ENCODE measurements around the gene RNF25.
A peak's percentile ranks its signal among the peaks of the same experiment; 100 is the strongest.

RNF25 gene

DNA sequence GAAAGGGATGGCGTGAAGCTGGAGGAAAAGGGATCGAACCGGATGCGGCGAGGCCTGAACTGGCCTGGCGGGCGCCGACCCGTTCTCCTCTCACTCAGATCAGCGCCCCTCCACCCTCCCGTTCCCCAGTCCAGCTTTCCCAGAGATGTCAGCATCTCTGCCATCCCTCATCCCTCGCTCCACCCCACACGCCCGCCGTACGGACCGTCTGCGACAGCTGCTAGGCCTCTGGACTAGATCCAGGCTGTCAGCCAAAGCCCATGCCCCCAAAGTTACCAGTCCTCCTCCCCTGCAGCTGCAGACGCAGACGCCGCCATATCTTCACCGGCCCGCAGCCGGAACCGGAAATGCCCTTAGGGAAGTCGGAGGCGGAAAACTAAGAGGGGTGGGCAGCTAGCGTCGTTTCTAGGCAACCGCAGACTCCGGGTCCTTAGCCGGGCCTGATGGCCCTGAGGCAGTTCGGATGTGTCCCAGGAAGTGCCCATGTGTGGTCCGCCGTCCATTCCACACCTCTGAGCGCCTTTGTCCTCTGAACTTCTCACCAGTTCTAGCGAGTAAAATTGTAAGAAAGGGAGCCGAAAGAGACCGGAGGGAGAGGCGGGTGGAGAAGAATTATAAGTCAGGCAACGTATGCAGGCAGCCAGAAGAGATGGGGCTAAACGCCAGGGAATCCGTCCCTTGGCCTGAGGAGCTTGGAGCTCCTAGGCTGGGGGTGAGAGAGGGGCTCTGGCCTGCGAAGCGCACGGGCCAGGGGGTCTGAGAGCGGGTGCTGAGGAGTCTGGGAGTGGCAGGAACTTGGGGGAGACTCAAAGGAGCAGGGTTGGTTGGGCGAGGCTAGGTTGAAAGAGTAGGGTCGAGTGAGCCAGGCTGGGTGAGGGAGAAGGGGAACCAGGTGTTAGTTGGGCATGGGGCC, at the start of gene RNF25, which contains the start of gene STK36 (continued):
- TF ChIP-seq ZNF660 (tag by site-specific recombination; IDR thresholded peaks at IDR 0.05) = no peak
- no peak for TF ChIP-seq ZNF707 (tag by site-specific recombination; IDR thresholded peaks at IDR 0.05)
- TF ChIP-seq, protein P1, sequence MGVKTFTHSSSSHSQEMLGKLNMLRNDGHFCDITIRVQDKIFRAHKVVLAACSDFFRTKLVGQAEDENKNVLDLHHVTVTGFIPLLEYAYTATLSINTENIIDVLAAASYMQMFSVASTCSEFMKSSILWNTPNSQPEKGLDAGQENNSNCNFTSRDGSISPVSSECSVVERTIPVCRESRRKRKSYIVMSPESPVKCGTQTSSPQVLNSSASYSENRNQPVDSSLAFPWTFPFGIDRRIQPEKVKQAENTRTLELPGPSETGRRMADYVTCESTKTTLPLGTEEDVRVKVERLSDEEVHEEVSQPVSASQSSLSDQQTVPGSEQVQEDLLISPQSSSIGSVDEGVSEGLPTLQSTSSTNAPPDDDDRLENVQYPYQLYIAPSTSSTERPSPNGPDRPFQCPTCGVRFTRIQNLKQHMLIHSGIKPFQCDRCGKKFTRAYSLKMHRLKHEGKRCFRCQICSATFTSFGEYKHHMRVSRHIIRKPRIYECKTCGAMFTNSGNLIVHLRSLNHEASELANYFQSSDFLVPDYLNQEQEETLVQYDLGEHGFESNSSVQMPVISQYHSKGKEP (tag by site-specific recombination; IDR thresholded peaks at IDR 0.05) = no peak
- no peak for TF ChIP-seq BCL11B (tag by site-specific recombination; IDR thresholded peaks at IDR 0.05; ENCODE audit: low read depth)
- no peak for TF ChIP-seq ZNF843 (tag by site-specific recombination; IDR thresholded peaks at IDR 0.05)
- no peak for TF ChIP-seq ZNF701 (tag by site-specific recombination; IDR thresholded peaks at IDR 0.05)
- TF ChIP-seq ZNF223 (tag by site-specific recombination; IDR thresholded peaks at IDR 0.05) = no peak
- TF ChIP-seq, protein P2, sequence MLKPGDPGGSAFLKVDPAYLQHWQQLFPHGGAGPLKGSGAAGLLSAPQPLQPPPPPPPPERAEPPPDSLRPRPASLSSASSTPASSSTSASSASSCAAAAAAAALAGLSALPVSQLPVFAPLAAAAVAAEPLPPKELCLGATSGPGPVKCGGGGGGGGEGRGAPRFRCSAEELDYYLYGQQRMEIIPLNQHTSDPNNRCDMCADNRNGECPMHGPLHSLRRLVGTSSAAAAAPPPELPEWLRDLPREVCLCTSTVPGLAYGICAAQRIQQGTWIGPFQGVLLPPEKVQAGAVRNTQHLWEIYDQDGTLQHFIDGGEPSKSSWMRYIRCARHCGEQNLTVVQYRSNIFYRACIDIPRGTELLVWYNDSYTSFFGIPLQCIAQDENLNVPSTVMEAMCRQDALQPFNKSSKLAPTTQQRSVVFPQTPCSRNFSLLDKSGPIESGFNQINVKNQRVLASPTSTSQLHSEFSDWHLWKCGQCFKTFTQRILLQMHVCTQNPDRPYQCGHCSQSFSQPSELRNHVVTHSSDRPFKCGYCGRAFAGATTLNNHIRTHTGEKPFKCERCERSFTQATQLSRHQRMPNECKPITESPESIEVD (tag by site-specific recombination; IDR thresholded peaks at IDR 0.05) = no peak
- TF ChIP-seq ZNF548 (tag by site-specific recombination; IDR thresholded peaks at IDR 0.05) = no peak
- TF ChIP-seq ZNF292 (tag by site-specific recombination; IDR thresholded peaks at IDR 0.05; ENCODE audit: borderline replicate concordance, low read depth) = no peak
- TF ChIP-seq, protein P3, sequence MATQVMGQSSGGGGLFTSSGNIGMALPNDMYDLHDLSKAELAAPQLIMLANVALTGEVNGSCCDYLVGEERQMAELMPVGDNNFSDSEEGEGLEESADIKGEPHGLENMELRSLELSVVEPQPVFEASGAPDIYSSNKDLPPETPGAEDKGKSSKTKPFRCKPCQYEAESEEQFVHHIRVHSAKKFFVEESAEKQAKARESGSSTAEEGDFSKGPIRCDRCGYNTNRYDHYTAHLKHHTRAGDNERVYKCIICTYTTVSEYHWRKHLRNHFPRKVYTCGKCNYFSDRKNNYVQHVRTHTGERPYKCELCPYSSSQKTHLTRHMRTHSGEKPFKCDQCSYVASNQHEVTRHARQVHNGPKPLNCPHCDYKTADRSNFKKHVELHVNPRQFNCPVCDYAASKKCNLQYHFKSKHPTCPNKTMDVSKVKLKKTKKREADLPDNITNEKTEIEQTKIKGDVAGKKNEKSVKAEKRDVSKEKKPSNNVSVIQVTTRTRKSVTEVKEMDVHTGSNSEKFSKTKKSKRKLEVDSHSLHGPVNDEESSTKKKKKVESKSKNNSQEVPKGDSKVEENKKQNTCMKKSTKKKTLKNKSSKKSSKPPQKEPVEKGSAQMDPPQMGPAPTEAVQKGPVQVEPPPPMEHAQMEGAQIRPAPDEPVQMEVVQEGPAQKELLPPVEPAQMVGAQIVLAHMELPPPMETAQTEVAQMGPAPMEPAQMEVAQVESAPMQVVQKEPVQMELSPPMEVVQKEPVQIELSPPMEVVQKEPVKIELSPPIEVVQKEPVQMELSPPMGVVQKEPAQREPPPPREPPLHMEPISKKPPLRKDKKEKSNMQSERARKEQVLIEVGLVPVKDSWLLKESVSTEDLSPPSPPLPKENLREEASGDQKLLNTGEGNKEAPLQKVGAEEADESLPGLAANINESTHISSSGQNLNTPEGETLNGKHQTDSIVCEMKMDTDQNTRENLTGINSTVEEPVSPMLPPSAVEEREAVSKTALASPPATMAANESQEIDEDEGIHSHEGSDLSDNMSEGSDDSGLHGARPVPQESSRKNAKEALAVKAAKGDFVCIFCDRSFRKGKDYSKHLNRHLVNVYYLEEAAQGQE (tag by site-specific recombination; IDR thresholded peaks at IDR 0.05) = no peak
- TF ChIP-seq IKZF3 (tag by site-specific recombination; IDR thresholded peaks at IDR 0.05) = no peak
- TF ChIP-seq ZNF629 (tag by site-specific recombination; IDR thresholded peaks at IDR 0.05) = 0 out of 2 replicates have a peak, but pooled peaks have one; percentile 32
- no peak for TF ChIP-seq ZNF174 (tag by site-specific recombination; IDR thresholded peaks at IDR 0.05)
- TF ChIP-seq ZNF518A (tag by site-specific recombination; conservative IDR thresholded peaks at IDR 0.05; ENCODE audit: low read depth) = peak; percentile 57
- TF ChIP-seq GLI4 (tag by site-specific recombination; IDR thresholded peaks at IDR 0.05) = no peak
- TF ChIP-seq ZBTB7A (tag by site-specific recombination; IDR thresholded peaks at IDR 0.05; ENCODE audit: low read depth) = no peak
- TF ChIP-seq ZNF157 (tag by site-specific recombination; IDR thresholded peaks at IDR 0.05) = no peak
- no peak for TF ChIP-seq HOXC10 (CRISPR knock-in tag; IDR thresholded peaks at IDR 0.05)
- no peak for TF ChIP-seq ZNF266 (tag by site-specific recombination; IDR thresholded peaks at IDR 0.05; ENCODE audit: low read depth)
- TF ChIP-seq ZNF677 (tag by site-specific recombination; IDR thresholded peaks at IDR 0.05) = no peak
- no peak for TF ChIP-seq ZNF585B (tag by site-specific recombination; IDR thresholded peaks at IDR 0.05)
- TF ChIP-seq, protein P4, sequence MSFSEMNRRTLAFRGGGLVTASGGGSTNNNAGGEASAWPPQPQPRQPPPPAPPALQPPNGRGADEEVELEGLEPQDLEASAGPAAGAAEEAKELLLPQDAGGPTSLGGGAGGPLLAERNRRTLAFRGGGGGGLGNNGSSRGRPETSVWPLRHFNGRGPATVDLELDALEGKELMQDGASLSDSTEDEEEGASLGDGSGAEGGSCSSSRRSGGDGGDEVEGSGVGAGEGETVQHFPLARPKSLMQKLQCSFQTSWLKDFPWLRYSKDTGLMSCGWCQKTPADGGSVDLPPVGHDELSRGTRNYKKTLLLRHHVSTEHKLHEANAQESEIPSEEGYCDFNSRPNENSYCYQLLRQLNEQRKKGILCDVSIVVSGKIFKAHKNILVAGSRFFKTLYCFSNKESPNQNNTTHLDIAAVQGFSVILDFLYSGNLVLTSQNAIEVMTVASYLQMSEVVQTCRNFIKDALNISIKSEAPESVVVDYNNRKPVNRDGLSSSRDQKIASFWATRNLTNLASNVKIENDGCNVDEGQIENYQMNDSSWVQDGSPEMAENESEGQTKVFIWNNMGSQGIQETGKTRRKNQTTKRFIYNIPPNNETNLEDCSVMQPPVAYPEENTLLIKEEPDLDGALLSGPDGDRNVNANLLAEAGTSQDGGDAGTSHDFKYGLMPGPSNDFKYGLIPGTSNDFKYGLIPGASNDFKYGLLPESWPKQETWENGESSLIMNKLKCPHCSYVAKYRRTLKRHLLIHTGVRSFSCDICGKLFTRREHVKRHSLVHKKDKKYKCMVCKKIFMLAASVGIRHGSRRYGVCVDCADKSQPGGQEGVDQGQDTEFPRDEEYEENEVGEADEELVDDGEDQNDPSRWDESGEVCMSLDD (tag by site-specific recombination; IDR thresholded peaks at IDR 0.05) = no peak
- no peak for TF ChIP-seq ZNF202 (tag by site-specific recombination; IDR thresholded peaks at IDR 0.05; ENCODE audit: borderline replicate concordance)
- no peak for TF ChIP-seq ZSCAN23 (tag by site-specific recombination; IDR thresholded peaks at IDR 0.05)
